NCI-H526 (cell line): ENCODE measurements around the gene SLC8A1.

Source experiments
- DNase-seq, 2 experiments: peaks; one replicate each; lab custom pipeline; 2025; lab: John Stamatoyannopoulos, UW

The SLC8A1 gene

DNA sequence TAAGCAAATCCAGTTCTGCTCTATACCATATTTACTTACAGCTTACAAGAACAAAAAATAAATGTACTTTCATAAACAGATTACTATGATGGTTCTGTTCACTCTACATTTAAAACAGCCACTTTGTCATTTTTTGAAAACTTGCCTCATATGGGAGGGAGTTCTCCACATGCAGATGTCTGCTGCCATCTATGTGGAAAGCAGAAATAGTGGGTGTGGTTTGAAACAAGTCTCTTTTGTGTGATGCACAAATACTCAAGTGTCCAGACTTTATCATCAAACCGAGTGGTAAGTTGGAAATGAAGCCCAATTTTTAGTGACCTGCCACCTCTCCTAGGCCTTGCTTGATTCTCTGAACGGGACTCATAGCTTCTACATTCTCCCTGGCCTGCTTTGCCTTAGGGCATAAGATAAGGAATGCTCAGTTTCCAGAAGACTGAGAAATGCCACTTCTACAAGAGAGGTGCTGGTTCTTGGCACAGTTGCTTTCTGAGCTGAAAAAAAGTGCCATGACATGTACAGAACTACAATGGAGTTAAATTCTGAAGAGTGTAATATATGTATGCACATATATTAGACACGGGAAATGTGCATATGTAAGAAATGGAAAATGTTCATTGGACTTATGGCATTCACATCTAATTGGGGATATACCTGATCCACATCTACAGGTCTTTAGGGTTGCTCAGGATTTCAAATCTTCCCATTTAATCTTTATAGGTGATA, 221.0 kb downstream of the SLC8A1 start:
- no peak for DNase-seq

DNA sequence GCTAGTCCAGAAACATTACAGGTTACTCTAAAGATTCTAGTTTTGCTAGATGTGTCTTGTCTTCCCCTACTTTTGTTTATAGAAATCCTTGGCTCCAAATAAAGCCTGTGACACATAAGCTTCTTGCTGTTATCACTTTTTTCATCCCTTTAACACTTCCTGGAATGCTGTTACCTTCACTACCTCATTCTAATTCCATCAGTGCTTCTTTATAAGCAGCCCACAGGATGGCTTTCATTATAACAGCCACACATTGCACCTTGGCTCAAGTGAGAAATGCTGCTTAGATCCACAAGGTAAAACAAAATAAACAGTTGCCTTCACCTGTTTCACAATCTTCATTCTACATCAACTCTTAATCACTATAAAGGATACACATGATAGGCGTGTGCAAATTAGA, 221.7 kb downstream of the SLC8A1 start:
- no peak for DNase-seq

DNA sequence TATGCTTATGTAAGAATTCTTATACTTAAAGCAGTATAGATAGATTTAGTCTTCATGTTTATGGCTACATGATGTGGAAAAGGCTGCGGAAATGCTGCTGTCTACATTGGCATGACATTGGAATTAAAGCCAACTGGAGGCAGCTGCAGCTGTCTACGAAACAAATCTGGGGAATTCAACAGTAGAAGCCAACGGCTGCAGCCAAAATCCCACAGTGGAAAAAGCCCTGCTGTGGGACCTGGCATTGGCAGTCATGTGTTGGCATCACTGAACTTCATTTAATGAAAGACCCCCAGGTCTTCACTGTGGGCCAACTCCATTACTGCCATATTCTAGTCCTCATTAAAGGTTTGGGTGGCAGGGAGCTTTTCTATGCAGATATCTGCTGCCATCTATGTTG, 223.6 kb downstream of the SLC8A1 start:
- DNase-seq: no peak

DNA sequence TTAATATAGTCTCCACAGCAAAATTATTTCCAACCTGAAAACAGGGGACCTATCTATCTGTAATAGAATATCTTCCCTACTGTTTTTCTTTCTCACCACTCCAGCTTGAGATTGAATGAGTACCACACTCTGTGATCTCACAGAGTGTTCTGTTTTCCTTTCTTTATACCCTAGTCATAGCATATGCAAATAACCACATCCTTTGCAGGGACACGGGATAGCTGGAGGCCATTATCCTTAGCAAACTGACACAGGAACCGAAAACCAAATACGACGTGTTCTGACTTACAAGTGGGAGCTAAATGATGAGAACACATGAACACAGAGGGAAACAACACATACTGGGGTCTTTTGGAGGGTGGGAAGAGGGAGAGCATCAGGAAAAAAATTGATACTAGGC, 224.7 kb downstream of the SLC8A1 start:
- DNase-seq: peak; percentile 66 to 81

DNA sequence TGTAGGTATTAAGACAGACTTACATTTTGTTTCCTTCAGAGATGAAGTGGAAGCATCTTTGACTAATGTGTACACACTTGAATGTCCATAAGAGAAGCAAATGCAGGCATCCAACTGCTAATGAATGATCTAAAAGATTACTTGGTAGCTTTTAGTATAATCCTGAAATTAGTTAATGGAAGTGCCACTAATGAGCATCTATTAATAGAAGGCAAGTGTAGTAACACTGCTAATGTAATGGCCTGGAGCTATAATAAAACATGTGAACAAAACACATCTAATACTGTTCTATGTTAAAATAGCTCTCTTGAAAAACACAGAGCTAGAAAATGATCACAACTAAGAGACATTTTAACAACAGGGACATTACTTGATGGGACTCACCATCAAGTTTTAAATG, 225.3 kb downstream of the SLC8A1 start:
- no peak for DNase-seq

DNA sequence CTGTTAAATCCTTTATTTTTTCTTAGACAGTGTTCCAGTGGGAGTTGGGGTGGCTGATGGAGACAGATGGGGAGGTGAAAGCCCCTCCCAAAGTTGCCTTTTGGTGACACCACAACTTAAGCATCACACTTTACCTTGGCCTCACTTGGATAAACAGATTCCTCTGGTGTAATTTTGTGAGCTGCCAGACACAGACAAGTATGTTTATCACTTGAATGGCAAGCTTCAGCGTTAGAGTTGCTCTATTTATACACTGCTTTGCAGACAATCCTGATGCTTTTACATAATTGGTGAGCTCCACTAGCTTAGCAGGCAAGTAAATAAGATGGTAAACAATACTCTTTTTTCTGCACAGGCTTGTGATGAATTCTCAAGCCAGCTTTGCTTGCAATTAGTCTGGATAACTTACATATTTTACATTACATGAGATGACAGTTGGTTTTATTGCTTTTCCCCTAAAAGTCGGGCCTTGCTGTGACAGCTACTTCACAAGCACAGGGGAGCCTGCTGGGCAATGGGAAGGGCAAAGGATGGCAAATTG, 226.2 kb downstream of the SLC8A1 start:
- DNase-seq: no peak

DNA sequence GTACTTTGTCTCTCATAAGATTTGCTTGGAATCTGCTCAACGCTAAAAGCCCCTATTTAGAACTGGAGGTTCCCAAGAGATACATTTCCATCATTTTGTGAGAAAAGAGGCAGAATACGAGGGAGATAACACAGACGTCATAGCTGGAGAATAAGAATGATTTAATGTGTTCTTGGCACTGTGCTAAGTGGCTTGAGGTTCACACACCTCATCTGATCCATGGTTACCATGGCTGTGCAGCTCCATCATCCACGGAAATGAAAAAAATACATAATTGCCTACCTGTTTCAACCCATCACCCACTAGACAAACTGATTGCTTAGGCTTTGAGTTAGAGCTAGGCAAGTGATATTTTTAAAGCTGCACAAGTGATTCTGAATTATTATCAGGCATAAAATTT, 227.6 kb downstream of the SLC8A1 start:
- no peak for DNase-seq

DNA sequence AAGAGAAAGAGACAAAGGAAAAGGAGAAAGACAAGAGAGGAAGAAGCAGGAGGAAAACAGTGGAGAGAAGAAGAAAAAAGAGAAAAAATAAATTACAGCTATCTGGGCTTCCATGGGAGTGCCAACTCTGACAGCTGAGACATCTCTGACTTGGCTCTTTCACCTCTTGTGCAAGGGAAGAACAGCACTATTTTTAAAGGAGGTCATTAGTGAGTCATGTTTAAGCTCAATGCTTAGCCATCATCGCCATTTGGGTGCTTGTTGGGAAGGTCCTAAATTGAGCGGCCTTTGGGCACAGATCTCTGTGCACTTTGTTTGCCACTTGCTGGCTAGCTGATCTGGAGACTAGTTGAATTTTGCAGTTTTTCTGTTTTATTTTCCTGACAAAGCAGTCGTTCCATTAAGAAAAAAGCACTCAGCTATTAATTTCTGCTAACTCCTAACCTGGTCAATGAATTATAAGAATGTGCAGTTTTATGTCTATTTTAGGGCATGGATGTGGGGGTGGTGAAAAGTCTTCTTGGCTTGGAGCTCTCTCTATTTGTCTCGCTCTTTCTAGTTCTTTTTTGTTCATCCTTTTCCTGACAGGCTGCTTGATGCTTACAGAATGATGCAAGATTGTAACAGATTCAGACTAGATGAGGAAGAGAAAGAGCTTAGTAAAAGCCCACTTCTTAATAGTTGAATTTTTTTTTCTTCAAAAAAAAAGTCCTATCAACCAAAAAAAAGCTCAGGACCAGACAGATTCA, 231.5 kb downstream of the SLC8A1 start:
- no peak for DNase-seq

DNA sequence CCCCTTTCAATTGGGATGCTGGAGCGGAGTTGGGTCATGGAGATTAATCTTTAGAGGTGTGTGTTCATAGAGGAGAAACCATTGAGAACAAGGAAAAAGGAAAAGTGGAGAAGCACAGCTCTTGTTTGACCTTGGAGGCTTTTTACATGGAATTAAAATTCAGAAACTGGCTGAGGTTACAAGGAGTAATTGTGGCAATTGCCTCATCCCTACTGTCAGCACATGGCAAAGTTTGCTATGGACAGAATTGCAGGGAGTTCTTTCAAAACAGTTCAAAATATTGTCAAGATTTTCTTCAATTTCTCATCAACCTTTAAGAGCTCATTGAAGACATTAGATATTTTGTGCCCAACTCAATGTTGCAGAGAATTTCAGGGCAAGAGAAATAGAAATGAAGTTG, 232.7 kb downstream of the SLC8A1 start:
- DNase-seq: no peak

DNA sequence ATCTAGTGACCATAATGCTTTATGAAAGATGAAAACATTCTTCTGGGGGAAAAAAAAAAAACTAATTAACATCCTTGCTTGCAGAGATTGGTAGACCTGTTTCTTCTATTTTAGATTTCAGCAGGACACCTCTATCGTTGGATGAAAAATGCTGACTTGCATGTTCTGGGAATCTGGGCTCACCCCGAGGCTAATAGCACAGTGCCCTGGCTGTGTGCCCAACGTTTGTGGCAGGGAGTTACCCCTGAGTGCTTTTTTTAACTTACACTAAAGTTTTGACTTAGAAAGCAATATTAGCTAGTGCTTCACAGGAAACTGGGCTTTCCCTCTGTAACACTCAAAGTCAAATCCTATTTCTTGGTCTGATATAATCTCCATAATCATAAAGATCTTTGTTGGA, 233.2 kb downstream of the SLC8A1 start:
- DNase-seq: no peak

DNA sequence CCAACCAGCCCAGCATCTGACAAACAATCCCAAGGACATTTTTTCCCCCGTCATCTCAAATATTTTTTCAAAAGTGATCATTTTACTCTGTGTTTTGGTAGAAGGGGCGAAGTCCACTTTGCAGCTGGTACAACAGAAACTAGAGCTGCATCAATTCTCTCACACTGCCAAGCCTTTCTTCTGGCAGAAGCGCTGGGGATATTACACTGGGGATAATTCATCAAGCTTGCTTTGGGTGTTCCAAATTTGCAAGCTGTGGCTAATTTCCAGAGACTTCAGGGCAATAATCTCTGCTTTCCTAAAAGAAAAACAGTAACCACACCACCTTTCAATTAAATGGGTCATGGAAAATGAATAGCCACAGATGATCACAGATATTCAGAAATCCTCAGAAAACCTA, 238.3 kb downstream of the SLC8A1 start:
- peak in 1 of 2 experiments; percentile 20 for DNase-seq

DNA sequence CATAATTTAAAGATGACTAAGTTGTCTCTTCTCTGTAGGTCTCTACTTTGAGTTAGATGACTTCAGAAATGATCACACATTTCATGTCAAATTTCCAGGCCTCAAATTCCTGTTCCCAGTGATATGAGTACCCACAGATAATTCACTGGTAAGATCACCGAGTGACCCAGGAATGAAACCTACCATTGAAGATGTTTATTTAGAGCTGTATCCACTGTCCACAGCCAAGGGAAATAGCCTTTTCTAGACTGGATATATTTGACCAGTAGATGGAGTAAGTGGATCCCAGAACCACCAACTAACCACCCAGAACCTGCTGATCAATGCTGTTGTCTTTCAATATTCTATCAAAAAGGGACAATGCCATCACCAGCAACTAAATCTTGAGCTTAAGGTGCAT, 238.8 kb downstream of the SLC8A1 start:
- DNase-seq: peak in 1 of 2 experiments; percentile 36

DNA sequence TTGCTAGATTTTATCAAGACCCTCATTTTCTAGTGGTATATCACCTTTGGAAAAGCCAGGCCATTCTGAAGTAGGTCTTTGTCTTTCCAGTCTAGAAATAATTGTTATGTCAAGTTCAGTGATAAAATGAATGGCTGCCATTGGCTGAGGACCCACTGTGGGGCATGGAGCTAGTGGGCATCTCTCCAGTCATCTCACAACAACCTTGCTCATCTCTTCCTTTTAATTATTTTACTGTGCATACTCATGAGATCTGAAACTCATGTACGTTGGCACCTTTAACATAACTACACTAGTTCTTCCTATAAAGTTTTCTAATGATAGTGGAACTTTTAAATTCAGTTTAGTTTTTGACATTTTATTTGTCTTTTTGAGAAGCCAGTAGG, 240.9 kb downstream of the SLC8A1 start:
- DNase-seq: no peak

DNA sequence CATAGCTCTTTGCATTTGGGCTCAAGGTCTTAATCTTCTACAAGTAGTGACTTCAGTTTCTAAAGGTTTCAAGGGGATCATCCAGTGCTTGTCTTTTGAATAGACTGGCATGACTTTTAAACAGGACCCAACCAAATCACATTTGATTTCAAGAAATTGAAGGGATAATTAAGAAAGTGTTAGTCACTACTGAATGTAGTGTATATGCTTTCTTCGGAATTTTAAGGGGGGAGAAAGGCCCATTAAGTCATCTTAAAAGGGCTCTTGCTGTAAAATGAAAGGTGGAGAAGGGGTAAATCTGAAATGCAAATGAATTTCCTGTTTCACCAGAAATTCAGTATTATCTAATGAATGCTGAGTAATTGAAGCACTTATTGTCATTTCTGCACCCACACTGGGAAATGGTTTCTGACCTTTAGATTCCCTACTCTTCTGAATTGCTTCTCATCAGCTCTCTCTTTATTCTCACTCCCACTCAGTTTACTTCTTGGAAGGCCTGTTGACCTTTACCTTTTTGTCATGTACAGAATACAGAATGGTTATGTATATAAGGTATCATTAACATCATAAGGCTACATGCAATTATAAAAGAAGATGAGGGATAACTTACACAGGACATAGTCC, 241.4 kb downstream of the SLC8A1 start:
- DNase-seq: no peak

DNA sequence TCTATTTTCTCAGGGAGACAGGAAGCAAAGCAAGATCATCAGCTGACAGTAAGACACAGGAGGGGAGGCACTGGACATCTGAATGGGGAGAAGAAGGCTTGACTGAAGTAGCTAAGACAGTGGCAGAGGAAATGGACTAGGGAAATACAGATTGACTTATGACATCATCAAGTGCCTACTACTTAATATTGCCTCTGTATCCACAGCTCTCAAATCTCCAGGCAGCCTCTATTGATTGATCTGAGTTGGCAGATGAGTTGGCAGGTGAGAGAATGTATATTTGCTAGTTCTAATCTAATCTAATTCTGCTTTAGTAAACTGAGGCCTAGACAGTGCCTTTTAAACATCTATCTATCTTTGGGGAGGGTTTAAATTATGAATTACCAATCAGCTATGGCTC, 242.1 kb downstream of the SLC8A1 start:
- DNase-seq: no peak

DNA sequence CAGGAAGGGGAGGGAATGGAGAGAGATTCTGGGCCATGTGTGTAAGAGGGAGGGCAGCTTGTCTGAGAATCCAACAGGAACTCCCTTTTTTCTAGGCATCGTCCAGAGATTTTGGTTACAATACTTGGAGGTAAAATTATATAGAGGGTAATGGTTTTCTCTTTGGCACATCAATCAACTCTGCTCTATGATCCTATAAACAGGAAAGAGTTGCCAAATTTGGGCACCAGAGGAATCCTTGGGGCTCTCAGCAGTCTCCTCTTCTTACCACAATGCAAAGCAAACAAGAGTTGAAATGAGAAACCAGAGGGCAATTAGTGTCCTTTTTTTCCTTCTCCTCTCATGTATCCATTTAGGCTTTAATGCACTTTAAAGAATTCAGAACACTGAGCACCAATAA, 243.4 kb downstream of the SLC8A1 start:
- DNase-seq: peak in 1 of 2 experiments; percentile 12

DNA sequence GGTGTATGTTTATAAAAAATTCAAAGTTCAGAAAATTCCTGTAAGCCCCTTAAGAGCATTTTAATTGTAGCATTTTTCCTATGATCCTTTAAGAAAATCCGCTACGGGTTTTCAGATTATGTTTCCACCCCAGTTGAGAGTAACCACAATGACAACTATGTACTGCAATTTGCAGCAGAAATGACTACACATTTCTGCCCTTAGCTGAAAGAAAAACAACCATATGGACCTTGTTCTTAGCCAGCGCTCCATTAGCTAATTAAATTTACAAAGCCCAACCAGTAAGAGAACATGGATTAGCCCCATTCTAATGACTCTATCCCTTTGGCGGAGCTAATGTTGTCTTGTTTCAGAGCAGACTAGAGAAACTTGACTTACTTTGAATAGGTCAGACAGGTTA, 247.6 kb downstream of the SLC8A1 start:
- DNase-seq: no peak

DNA sequence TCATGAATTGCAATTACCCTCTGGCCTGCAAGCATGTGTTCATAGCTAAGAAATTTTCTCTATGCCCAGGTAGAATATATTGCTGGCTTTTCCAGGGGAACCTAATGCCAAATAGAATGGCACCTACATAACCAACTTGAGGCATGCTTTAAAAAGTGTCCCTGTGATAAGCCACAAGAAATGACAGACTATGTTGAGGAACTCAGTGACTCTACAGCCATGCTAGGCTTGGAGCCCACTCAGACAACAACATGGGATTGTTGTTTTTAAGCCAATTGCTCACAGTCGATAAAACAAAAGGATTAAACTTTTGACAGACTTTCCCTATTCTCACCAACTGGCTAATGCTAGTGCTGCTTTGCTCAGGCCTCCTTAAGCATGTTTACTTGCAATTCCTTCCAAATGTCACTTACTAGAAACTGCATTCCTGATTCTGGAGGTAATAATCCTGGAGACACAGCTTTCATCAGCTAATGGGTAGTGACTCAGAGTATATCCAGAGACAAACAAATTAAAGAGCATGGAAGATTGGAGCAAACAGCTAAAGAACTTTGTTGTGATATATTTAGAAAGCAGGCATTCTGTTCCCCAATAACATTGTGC, 249.0 kb downstream of the SLC8A1 start:
- DNase-seq: no peak

DNA sequence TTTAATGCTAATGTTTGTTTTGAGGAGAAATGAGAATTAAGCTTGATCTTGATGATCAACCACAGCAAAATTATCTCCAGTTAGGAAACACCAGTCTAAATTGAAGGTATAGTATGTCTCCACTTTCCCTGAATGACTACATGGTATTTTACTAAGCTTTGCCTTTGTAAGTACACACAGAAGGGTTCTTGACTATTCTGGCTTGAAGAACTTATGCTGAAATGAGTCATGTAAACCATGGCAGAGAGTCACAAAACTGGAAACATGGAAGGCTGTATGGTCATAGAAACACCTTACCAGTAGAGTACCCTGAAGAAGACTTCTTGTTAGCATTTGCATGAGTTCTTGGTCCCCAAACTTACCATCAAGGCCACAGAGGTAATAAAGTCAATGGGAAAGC, 250.5 kb downstream of the SLC8A1 start:
- DNase-seq: no peak

DNA sequence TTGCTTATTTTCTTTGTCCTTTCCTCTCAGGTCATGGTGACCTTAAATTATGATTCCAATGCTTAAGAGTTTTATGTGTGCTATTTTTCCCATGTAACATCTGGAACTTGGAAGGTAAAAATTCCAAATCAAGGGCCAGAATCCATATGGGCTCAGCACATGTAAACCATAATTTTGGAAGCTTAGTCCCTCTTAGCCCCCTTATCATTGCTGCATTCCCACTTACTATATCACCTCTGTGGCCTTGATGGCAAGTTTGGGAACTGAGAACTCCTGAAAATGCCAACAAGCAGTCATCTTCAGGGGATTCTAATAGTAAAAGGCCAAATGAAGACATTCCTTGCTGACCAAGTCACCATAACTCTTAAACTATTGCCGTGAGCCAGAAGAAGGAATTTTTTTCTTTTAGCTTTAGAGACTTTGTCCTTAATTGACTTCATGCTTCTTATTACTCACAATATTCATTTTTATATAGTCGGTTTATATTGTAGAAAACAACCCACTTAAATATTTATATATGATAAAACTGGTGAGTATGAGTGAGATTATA, 251.4 kb downstream of the SLC8A1 start:
- DNase-seq: no peak

DNA sequence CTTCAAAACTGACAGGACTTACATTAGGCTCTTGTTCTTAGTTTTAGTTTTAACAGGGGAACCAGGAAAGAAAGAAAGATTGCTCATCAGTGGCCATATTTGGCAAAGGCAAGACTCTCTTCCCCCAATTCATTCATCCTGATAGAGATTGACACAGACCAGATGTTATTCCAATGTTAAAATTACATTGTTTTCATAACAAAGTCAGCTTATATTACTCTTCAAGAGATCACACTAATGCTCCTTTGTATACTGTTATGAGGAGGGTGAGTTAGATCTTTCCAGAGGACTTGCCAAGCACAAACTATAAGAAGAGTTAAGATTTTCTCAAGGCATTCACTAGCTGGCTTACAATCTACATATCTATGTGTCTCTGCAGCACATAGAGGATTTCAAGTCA, 252.1 kb downstream of the SLC8A1 start:
- no peak for DNase-seq

DNA sequence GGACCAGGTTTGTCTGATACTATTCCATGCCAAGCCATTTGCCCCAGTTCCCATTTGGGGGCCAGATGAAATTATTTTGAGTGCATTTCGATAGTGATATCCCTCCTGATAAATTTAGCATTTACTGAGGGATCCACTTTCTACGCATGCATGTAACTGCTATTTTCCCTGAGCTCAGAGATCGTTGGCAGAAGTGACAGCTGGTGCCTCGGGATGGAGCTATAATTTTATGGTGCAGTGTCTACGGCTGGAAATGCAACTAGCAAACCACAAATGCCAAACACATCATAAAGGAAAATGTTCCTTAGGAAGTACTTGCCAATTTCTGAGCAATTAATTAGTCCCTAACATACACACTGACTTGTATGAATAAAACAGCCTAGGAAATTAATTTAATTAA, 254.8 kb downstream of the SLC8A1 start:
- DNase-seq: no peak
